A673 (cell line): ENCODE data around the gene NPC1L1.

Source experiments
- EZH2 ChIP-seq: fragments of 200-600 bp; sonication (generic); IDR thresholded peaks from 2 replicates; pipeline ENCODE4 v1.6.1; 2017; ENCODE audit warnings: borderline replicate concordance, low read depth, mild to moderate bottlenecking, mixed read lengths, antibody characterized with exemption, low read length; ENCODE audit not compliant: poor library complexity, severe bottlenecking
- TF ChIP-seq, protein P1 (sequence below): fragments of 300-800, 200-600 bp; sonication (generic); conservative IDR thresholded peaks from 2 replicates; pipeline ENCODE4 v1.5.1; 2017; ENCODE audit warnings: low read depth, mild to moderate bottlenecking, antibody characterized with exemption, low read length, moderate library complexity, mixed read lengths

GRCh38 chr7:44557485-44557884, 16.4 kb upstream of the NPC1L1 start:
- TF ChIP-seq, protein P1, sequence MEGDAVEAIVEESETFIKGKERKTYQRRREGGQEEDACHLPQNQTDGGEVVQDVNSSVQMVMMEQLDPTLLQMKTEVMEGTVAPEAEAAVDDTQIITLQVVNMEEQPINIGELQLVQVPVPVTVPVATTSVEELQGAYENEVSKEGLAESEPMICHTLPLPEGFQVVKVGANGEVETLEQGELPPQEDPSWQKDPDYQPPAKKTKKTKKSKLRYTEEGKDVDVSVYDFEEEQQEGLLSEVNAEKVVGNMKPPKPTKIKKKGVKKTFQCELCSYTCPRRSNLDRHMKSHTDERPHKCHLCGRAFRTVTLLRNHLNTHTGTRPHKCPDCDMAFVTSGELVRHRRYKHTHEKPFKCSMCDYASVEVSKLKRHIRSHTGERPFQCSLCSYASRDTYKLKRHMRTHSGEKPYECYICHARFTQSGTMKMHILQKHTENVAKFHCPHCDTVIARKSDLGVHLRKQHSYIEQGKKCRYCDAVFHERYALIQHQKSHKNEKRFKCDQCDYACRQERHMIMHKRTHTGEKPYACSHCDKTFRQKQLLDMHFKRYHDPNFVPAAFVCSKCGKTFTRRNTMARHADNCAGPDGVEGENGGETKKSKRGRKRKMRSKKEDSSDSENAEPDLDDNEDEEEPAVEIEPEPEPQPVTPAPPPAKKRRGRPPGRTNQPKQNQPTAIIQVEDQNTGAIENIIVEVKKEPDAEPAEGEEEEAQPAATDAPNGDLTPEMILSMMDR = no peak
- TF ChIP-seq EZH2 = no peak
